SU-DHL-6 (cell line): ENCODE measurements around the gene FANCC.

Experiments
- EZH2phosphoT487 ChIP-seq: fragments of 200-600 bp; sonication (generic), shearing (Covaris generic); conservative IDR thresholded peaks from 2 replicates; pipeline ENCODE4 v1.6.1; 2018; ENCODE audit warnings: mild to moderate bottlenecking, antibody characterized with exemption, low read length, moderate library complexity, mixed read lengths
- TF ChIP-seq, protein P1 (sequence below): fragments of 200-600 bp; sonication (generic); IDR thresholded peaks from one replicate; pipeline ENCODE4 v1.5.1; 2017; ENCODE audit warnings: antibody characterized with exemption, mild to moderate bottlenecking, low read length, moderate library complexity; ENCODE audit not compliant: insufficient read depth, poor library complexity, severe bottlenecking

DNA sequence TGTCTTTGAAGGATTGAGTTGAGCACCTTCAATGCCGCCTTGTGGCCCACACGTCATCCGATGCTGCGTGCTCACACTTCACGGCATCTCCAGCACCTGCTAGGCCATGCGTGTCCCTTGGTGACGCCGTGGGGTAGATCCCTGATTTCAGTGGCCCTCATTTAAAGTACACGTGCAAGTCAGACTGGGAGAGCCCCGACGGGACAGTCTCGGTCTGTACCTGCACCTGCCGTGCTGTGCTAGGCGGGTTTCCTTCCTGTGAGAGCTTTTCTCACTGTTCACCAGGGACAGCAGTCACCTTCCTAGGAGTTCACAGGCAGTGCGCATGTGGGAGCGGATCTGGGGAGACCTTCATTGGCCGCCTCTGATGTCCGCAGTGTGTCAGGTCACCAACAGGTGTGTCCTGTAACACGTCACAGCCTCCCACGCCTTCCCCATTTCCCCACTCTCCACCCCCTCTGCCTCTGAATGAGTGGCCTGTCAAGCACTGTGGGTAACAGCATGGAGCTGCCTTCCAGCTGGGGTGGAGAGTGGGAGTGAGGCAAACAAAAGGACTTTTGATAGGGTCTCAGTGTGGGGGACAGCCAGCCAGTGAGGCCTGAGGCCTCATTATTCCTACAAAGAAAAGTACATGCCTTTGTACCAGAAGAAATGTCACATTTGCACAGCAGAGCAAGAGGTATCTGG, 236.4 kb downstream of the FANCC start:
- TF ChIP-seq, protein P1, sequence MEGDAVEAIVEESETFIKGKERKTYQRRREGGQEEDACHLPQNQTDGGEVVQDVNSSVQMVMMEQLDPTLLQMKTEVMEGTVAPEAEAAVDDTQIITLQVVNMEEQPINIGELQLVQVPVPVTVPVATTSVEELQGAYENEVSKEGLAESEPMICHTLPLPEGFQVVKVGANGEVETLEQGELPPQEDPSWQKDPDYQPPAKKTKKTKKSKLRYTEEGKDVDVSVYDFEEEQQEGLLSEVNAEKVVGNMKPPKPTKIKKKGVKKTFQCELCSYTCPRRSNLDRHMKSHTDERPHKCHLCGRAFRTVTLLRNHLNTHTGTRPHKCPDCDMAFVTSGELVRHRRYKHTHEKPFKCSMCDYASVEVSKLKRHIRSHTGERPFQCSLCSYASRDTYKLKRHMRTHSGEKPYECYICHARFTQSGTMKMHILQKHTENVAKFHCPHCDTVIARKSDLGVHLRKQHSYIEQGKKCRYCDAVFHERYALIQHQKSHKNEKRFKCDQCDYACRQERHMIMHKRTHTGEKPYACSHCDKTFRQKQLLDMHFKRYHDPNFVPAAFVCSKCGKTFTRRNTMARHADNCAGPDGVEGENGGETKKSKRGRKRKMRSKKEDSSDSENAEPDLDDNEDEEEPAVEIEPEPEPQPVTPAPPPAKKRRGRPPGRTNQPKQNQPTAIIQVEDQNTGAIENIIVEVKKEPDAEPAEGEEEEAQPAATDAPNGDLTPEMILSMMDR: no peak
- TF ChIP-seq EZH2phosphoT487: no peak
